MCF 10A (cell line): ENCODE results near the gene RELN. TPM values are rescaled to one million over a fixed set of nuclear protein-coding genes. Genes with fewer than 3 reads are reported as not detected.
"Not testable (repeated sequence)": the region's sequence is repeated elsewhere in the genome, so short reads cannot be mapped to it uniquely, and the experiment has no call there.

Experiments
- BruUV-seq: library from RNA; stranded (reverse); fragments of 400-500 nt; replicated peaks from 2 replicates; lab custom pipeline; 2021; lab: Mats Ljungman, UMichigan
- CTCF ChIA-PET: fragments of 300-600 bp; sonication (Branson Sonifier 250); formaldehyde crosslinking; extraction: SDS; loops from one replicate; lab custom pipeline; 2021; ENCODE audit warnings: antibody characterized with exemption, inconsistent platforms; lab: Yijun Ruan, JAX
- POLR2A ChIA-PET: fragments of 300-600, 350-650 bp; sonication (Branson Sonifier 250); formaldehyde crosslinking; extraction: SDS; loops from one replicate; lab custom pipeline; 2020; ENCODE audit warnings: antibody characterized with exemption, inconsistent platforms; lab: Yijun Ruan, JAX
- DNase-seq: peaks from one replicate; pipeline ENCODE4 v3.0.0-alpha.2; 2018; ENCODE audit not compliant: unreplicated experiment
- H3K27ac Mint-ChIP-seq: one replicate; pipeline ENCODE4 v1.8.0; 2022; ENCODE audit warnings: mild to moderate bottlenecking, low read depth, mixed read lengths; ENCODE audit not compliant: unreplicated experiment
- H3K27me3 Mint-ChIP-seq: one replicate; pipeline ENCODE4 v1.8.0; 2022; ENCODE audit warnings: mixed read lengths; ENCODE audit not compliant: insufficient read depth, unreplicated experiment
- H3K36me3 Mint-ChIP-seq: one replicate; pipeline ENCODE4 v1.8.0; 2022; ENCODE audit warnings: mild to moderate bottlenecking, moderate library complexity, mixed read lengths; ENCODE audit not compliant: insufficient read depth, unreplicated experiment
- H3K4me1 Mint-ChIP-seq: one replicate; pipeline ENCODE4 v1.8.0; 2022; ENCODE audit warnings: mixed read lengths; ENCODE audit not compliant: insufficient read depth, unreplicated experiment
- H3K4me3 Mint-ChIP-seq: one replicate; pipeline ENCODE4 v1.8.0; 2022; ENCODE audit warnings: mild to moderate bottlenecking, moderate library complexity, mixed read lengths; ENCODE audit not compliant: unreplicated experiment
- H3K9me3 Mint-ChIP-seq: one replicate; pipeline ENCODE4 v1.8.0; 2022; ENCODE audit warnings: mixed read lengths; ENCODE audit not compliant: unreplicated experiment
- CTCF ChIP-seq: fragments of 200-600 bp; IDR thresholded peaks from one replicate; pipeline ENCODE4 v1.8.0; 2022; ENCODE audit warnings: antibody characterized with exemption, mild to moderate bottlenecking; ENCODE audit not compliant: unreplicated experiment
- intact Hi-C: fragments of 100-400 bp; cut with micrococcal nuclease; formaldehyde crosslinking; loops from 2 replicates; pipeline ENCODE4 v1.14.1; 2022
- total RNA-seq: library from RNA; stranded (reverse); gene quantifications from 2 replicates; pipeline ENCODE4 v1.2.3, GENCODE V29; 2022

Gene RELN
- total RNA-seq, 1 experiment from 2014 or later: not detected

DNA sequence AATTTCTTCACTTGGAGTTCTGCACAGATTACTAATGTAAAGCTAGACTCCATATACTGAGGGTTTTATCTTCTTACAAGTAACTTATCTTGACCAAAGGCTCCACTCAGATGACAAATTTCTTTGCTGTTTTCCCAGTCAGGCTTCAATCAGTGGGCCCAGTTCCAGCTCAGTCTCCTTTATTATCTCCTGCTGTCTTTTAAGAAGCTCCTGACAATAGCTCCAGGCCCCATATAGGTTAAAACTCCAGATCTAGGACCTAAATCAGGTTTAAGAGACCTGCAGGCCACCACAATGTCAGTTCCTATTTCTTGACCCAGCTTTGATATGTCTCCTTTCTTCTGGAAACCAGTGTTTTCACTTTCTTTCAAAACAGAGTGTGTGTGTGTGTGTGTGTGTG, 165.2 kb downstream of the RELN start:
- ChIA-PET POLR2A (no interaction called here), CTCF (no interaction called here)
- Mint-ChIP-seq H3K9me3 (peaks cover 15% of the 10 kb centered on the region), H3K4me1 (no peaks in the 10 kb centered on the region), H3K36me3 (no peaks in the 10 kb centered on the region), H3K4me3 (no peak overlapping the region), H3K27me3 (peaks cover 22% of the 10 kb centered on the region), H3K27ac (no peak overlapping the region)
- DNase-seq: no peak
- TF ChIP-seq CTCF: no peak
- no TSS peak for BruUV-seq
- intact Hi-C loops: no loop called here

GRCh38 chr7:103823084-103823483, 166.4 kb downstream of the RELN start:
- Mint-ChIP-seq H3K4me1 (no peaks in the 10 kb centered on the region), H3K27ac (no peak overlapping the region), H3K27me3 (peaks cover 11% of the 10 kb centered on the region), H3K9me3 (peaks cover 15% of the 10 kb centered on the region), H3K36me3 (no peaks in the 10 kb centered on the region), H3K4me3 (no peak overlapping the region)
- CTCF ChIA-PET: interaction anchor here (0.6 kb wide), 1 partner anchor 1645 kb away, joined by 4 read pairs; no protein-coding TSS in a partner anchor
- no peak for TF ChIP-seq CTCF
- intact Hi-C loops: no loop called here
- no TSS peak for BruUV-seq
- POLR2A ChIA-PET: no interaction called here
- no peak for DNase-seq

- Mint-ChIP-seq H3K27ac (no peak overlapping the region), H3K36me3 (no peaks in the 10 kb centered on the region), H3K9me3 (peaks cover 15% of the 10 kb centered on the region), H3K27me3 (no peaks in the 10 kb centered on the region), H3K4me3 (no peak overlapping the region), H3K4me1 (no peaks in the 10 kb centered on the region)
- DNase-seq: no peak
- intact Hi-C loops: no loop called here
- CTCF ChIA-PET: no interaction called here
- no peak for TF ChIP-seq CTCF
- POLR2A ChIA-PET: no interaction called here
- BruUV-seq: no TSS peak
Measured at GRCh38 chr7:103821092-103821491, 168.4 kb downstream of the RELN start.

DNA sequence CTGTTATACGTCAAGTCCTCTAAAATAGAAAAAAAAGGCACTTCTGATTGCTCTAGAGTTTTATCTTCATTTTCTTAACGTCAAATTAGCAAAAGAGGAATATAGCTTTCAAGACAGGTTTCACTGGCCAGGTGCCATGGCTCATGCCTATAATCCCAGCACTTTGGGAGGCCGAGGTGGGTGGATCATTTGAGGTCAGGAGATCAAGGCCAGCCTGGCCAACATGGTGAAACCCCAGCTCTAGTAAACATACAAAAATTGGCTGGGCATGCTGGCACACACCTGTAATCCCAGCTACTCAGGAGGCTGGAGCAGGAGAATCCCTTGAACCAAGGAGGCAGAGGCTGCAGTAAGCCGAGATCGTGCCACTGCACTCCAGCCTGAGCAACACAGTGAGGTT, 173.5 kb downstream of the RELN start:
- H3K27ac Mint-ChIP-seq, H3K4me3 Mint-ChIP-seq, intact Hi-C loops, CTCF ChIA-PET, POLR2A ChIA-PET, H3K9me3 Mint-ChIP-seq, BruUV-seq, H3K4me1 Mint-ChIP-seq, DNase-seq, H3K36me3 Mint-ChIP-seq: not testable (repeated sequence)
- H3K27me3 Mint-ChIP-seq: peaks cover 20% of the 10 kb centered on the region

DNA sequence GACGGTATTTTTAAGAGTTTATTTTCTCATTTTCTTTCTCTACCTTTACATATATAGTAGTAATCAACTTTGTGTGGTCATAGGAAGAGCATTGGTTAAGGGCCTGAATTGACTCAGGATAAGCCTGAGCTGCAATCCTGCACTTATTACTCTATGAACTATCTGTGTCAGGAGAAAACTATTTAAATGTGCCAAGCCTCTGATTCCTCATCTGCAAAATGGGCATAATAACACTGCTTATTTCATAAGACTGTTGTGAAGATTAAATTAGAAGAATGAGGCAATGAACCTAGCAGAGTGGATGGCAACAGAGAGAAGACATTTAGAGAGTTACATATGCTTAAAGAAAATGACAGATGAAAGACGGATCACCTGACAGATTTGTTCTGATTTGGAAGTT, 175.5 kb downstream of the RELN start:
- Mint-ChIP-seq H3K4me1 (no peaks in the 10 kb centered on the region), H3K36me3 (no peaks in the 10 kb centered on the region), H3K4me3 (no peak overlapping the region), H3K27me3 (peaks cover 20% of the 10 kb centered on the region), H3K27ac (no peak overlapping the region), H3K9me3 (no peaks in the 10 kb centered on the region)
- DNase-seq: no peak
- TF ChIP-seq CTCF: no peak
- BruUV-seq: no TSS peak
- ChIA-PET POLR2A (no interaction called here), CTCF (no interaction called here)
- intact Hi-C loops: no loop called here
